ENCODE data around the gene CHTOP.

- TF ChIP-seq, protein P1, sequence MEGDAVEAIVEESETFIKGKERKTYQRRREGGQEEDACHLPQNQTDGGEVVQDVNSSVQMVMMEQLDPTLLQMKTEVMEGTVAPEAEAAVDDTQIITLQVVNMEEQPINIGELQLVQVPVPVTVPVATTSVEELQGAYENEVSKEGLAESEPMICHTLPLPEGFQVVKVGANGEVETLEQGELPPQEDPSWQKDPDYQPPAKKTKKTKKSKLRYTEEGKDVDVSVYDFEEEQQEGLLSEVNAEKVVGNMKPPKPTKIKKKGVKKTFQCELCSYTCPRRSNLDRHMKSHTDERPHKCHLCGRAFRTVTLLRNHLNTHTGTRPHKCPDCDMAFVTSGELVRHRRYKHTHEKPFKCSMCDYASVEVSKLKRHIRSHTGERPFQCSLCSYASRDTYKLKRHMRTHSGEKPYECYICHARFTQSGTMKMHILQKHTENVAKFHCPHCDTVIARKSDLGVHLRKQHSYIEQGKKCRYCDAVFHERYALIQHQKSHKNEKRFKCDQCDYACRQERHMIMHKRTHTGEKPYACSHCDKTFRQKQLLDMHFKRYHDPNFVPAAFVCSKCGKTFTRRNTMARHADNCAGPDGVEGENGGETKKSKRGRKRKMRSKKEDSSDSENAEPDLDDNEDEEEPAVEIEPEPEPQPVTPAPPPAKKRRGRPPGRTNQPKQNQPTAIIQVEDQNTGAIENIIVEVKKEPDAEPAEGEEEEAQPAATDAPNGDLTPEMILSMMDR (IDR thresholded peaks at IDR 0.05) = no peak
- TF ChIP-seq PBX3 (IDR thresholded peaks at IDR 0.05) = no peak
- TF ChIP-seq SMC3 (IDR thresholded peaks at IDR 0.05; ENCODE audit: low read depth, low read length) = no peak
- TF ChIP-seq POLR2AphosphoS5 (IDR thresholded peaks at IDR 0.05; ENCODE audit: low read depth, low read length) = no peak
Observed at GRCh38 chr1:153629343-153629665, 4.6 kb upstream of the CHTOP start.
